MM.1S (cell line): ENCODE measurements around the gene GAB2.

Experiments
- CTCF ChIP-seq: fragments of 300-600 bp; sonication (generic); IDR thresholded peaks from 2 replicates; pipeline ENCODE4 v1.5.1; 2016; ENCODE audit warnings: antibody characterized with exemption, low read length, mixed read lengths
- EZH2 ChIP-seq: fragments of 300-600 bp; sonication (generic); optimal IDR thresholded peaks from 2 replicates; pipeline ENCODE3; 2017; ENCODE audit warnings: low read depth, mild to moderate bottlenecking, antibody characterized with exemption, low read length, mixed read lengths

GRCh38 chr11:78446210-78446609 is 28.6 kb upstream of the GAB2 start:
- TF ChIP-seq CTCF (no peak), EZH2 (no peak)
